ENCODE results near the gene KATNB1. TPM values are rescaled to one million over a fixed set of nuclear protein-coding genes. Genes with fewer than 3 reads are reported as not detected.

The KATNB1 gene
- total RNA-seq, 1 experiment from 2014 or later, result 32.2 TPM

DNA sequence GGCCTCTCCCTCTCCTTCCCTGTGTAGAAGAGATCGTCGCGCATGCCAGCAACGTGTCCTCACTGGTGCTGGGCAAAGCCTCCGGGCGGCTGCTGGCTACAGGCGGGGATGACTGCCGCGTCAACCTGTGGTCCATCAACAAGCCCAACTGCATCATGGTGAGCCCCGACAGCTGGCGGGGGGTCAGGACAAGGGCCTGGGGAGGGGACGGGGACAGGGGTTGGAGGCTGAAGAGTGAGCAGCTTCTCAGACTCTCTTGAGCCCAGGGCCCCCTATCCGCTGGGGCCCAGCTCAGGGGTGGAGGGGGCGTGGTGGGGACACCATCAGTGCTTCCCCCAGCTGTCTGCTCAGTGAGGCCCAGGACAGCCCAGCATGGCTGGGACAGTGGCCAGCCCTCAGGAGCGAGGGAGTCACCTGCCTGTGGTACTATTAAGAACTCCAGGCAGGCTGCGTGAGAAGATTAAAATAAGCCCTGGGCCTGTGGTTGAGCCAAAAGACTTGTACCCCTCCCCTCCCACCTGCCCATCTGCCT, 6.2 kb downstream of the KATNB1 start:
- TF ChIP-seq CEBPB (IDR thresholded peaks at IDR 0.05; ENCODE audit: low read depth) (no peak), JUND (IDR thresholded peaks at IDR 0.05) (no peak), EZH2 (IDR thresholded peaks at IDR 0.05) (no peak)
- Histone ChIP-seq H3K4me1 (ENCODE audit: control insufficient read depth in 1 of 2, insufficient read depth in 2 of 2, low read length in 2 of 2) (peaks cover 6 to 7% of the 10 kb centered on the region in 2 experiments), H3K27ac (ENCODE audit: low read depth, low read length) (no peak overlapping the region), H3K27me3 (ENCODE audit: insufficient read depth, low read length) (no peaks in the 10 kb centered on the region), H2AFZ (ENCODE audit: low read depth, low read length, poor library complexity, severe bottlenecking) (no peak overlapping the region), H3K9me3 (ENCODE audit: control insufficient read depth in 1 of 2, insufficient read depth in 1 of 2, low read depth in 1 of 2, low read length in 2 of 2) (no peaks in the 10 kb centered on the region), H3K4me3 (replicated peaks in 1 of 2; ENCODE audit: low read depth in 1 of 2, low read length in 2 of 2) (no peak overlapping the region), H3K9me2 (ENCODE audit: insufficient read depth) (no peaks in the 10 kb centered on the region), H3K9ac (ENCODE audit: low read length) (no peak overlapping the region), H3K79me2 (ENCODE audit: insufficient read depth, low read length) (no peaks in the 10 kb centered on the region), H3K4me2 (ENCODE audit: low read length) (no peak overlapping the region), H4K20me1 (ENCODE audit: insufficient read depth) (no peaks in the 10 kb centered on the region), H3K36me3 (ENCODE audit: control insufficient read depth in 1 of 2, insufficient read depth in 2 of 2, low read length in 2 of 2) (no peaks in the 10 kb centered on the region)
- ChIA-PET CTCF (interaction anchor here (0.6 kb wide), 1 partner anchor 49 kb away, joined by 3 read pairs; no protein-coding TSS in a partner anchor), RAD21 (ENCODE audit: low non-redundant PET in 1 of 2, low total read pairs in 2 of 2, uncharacterized antibody in 2 of 2, unreplicated experiment in 2 of 2) (no interaction called here), POLR2A (no interaction called here)
- no peak for DNase-seq (ENCODE audit: low read depth, low spot score)
- ATAC-seq, result no peak
- no TSS peak for BruUV-seq (replicated peaks)
- intact Hi-C loops (cut with micrococcal nuclease), result no loop called here

DNA sequence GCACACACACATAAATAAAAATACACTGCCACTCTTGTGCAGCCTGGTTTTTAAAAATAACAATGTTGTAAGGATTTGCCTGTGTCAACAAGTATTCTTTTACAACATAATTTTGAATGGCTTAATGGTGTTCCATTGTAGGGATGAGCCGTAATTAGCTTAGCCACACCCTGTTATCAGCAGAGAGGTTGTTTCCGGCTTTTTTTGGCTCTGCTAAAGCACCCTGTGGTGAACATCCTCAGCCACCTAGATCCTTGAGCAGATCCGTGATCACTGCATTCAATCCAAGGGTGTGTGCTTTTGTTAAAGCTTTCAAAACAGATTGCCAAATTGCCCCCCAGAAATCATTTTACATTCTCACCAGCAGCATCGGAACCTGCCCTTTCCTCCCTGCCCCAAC, 7.0 kb downstream of the KATNB1 start:
- TF ChIP-seq, protein P1, sequence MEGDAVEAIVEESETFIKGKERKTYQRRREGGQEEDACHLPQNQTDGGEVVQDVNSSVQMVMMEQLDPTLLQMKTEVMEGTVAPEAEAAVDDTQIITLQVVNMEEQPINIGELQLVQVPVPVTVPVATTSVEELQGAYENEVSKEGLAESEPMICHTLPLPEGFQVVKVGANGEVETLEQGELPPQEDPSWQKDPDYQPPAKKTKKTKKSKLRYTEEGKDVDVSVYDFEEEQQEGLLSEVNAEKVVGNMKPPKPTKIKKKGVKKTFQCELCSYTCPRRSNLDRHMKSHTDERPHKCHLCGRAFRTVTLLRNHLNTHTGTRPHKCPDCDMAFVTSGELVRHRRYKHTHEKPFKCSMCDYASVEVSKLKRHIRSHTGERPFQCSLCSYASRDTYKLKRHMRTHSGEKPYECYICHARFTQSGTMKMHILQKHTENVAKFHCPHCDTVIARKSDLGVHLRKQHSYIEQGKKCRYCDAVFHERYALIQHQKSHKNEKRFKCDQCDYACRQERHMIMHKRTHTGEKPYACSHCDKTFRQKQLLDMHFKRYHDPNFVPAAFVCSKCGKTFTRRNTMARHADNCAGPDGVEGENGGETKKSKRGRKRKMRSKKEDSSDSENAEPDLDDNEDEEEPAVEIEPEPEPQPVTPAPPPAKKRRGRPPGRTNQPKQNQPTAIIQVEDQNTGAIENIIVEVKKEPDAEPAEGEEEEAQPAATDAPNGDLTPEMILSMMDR (IDR thresholded peaks at IDR 0.05 in 2 of 3, conservative IDR thresholded peaks at IDR 0.05 in 1 of 3; ENCODE audit: borderline replicate concordance in 1 of 3, insufficient read depth in 1 of 3, low read depth in 2 of 3, low read length in 2 of 3), result no peak
- no peak for TF ChIP-seq CEBPB (IDR thresholded peaks at IDR 0.05; ENCODE audit: low read depth)
- TF ChIP-seq RAD21 (IDR thresholded peaks at IDR 0.05; ENCODE audit: low read depth), result no peak
- TF ChIP-seq POLR2A (IDR thresholded peaks at IDR 0.05; ENCODE audit: borderline replicate concordance, extremely low read depth, insufficient read depth, insufficient read length), result no peak
- TF ChIP-seq, protein P2, sequence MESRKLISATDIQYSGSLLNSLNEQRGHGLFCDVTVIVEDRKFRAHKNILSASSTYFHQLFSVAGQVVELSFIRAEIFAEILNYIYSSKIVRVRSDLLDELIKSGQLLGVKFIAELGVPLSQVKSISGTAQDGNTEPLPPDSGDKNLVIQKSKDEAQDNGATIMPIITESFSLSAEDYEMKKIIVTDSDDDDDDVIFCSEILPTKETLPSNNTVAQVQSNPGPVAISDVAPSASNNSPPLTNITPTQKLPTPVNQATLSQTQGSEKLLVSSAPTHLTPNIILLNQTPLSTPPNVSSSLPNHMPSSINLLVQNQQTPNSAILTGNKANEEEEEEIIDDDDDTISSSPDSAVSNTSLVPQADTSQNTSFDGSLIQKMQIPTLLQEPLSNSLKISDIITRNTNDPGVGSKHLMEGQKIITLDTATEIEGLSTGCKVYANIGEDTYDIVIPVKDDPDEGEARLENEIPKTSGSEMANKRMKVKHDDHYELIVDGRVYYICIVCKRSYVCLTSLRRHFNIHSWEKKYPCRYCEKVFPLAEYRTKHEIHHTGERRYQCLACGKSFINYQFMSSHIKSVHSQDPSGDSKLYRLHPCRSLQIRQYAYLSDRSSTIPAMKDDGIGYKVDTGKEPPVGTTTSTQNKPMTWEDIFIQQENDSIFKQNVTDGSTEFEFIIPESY (IDR thresholded peaks at IDR 0.05; ENCODE audit: extremely low read depth, insufficient replicate concordance, low read length), result no peak
- TF ChIP-seq, protein P3, sequence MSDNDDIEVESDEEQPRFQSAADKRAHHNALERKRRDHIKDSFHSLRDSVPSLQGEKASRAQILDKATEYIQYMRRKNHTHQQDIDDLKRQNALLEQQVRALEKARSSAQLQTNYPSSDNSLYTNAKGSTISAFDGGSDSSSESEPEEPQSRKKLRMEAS (IDR thresholded peaks at IDR 0.05), result no peak
- TF ChIP-seq YY1 (IDR thresholded peaks at IDR 0.05; ENCODE audit: extremely low read depth, insufficient replicate concordance, low read depth, low read length), result no peak
- TF ChIP-seq SP1 (IDR thresholded peaks at IDR 0.05; ENCODE audit: low read depth), result no peak
- TF ChIP-seq SIN3A (IDR thresholded peaks at IDR 0.05; ENCODE audit: low read depth), result no peak
- no peak for TF ChIP-seq EGR1 (IDR thresholded peaks at IDR 0.05; ENCODE audit: low read depth)
- no peak for TF ChIP-seq ZNF274 (IDR thresholded peaks at IDR 0.05; ENCODE audit: low read depth, low read length)
- TF ChIP-seq JUND (IDR thresholded peaks at IDR 0.05), result no peak
- no peak for TF ChIP-seq CBX3 (IDR thresholded peaks at IDR 0.05; ENCODE audit: low read depth)
- no peak for TF ChIP-seq EZH2phosphoT487 (IDR thresholded peaks at IDR 0.05; ENCODE audit: borderline replicate concordance)
- TF ChIP-seq POLR2AphosphoS5 (IDR thresholded peaks at IDR 0.05; ENCODE audit: low read depth, low read length), result no peak
- TF ChIP-seq ELF1 (IDR thresholded peaks at IDR 0.05; ENCODE audit: borderline replicate concordance, low read depth), result no peak
- POLR2A ChIA-PET, result no interaction called here
- RAD21 ChIA-PET (ENCODE audit: low non-redundant PET in 1 of 2, low total read pairs in 2 of 2, uncharacterized antibody in 2 of 2, unreplicated experiment in 2 of 2), result interaction anchor here in 1 of 2 experiments (0.6 kb wide), 1 partner anchor 123 kb away, joined by 7 read pairs; no protein-coding TSS in a partner anchor
- no peak for ATAC-seq
- Histone ChIP-seq H3K27ac (ENCODE audit: low read depth, low read length) (no peak overlapping the region), H3K9ac (ENCODE audit: low read length) (no peak overlapping the region), H3K9me3 (ENCODE audit: control insufficient read depth in 1 of 2, insufficient read depth in 1 of 2, low read depth in 1 of 2, low read length in 2 of 2) (no peaks in the 10 kb centered on the region), H3K27me3 (ENCODE audit: insufficient read depth, low read length) (no peaks in the 10 kb centered on the region), H3K36me3 (ENCODE audit: control insufficient read depth in 1 of 2, insufficient read depth in 2 of 2, low read length in 2 of 2) (no peaks in the 10 kb centered on the region), H3K79me2 (ENCODE audit: insufficient read depth, low read length) (no peaks in the 10 kb centered on the region), H3K9me2 (ENCODE audit: insufficient read depth) (no peaks in the 10 kb centered on the region), H3K4me1 (ENCODE audit: control insufficient read depth in 1 of 2, insufficient read depth in 2 of 2, low read length in 2 of 2) (no peaks in the 10 kb centered on the region), H2AFZ (ENCODE audit: low read depth, low read length, poor library complexity, severe bottlenecking) (no peak overlapping the region), H4K20me1 (ENCODE audit: insufficient read depth) (no peaks in the 10 kb centered on the region), H3K4me3 (replicated peaks in 1 of 2; ENCODE audit: low read depth in 1 of 2, low read length in 2 of 2) (no peak overlapping the region), H3K4me2 (ENCODE audit: low read length) (no peak overlapping the region)
- CTCF ChIA-PET, result no interaction called here
- intact Hi-C loops (cut with micrococcal nuclease), result no loop called here
- no peak for DNase-seq (ENCODE audit: low read depth, low spot score)
- no TSS peak for BruUV-seq (replicated peaks)
